H9 (cell line): ENCODE results near the gene RBM19. TPM values are rescaled to one million over a fixed set of nuclear protein-coding genes. Genes with fewer than 3 reads are reported as not detected.
A peak's percentile ranks its signal among the peaks of the same experiment; 100 is the strongest.

Source experiments
- DNase-seq: peaks from one replicate; pipeline ENCODE4 v3.0.0-alpha.2; 2017
- H2AFZ ChIP-seq: one replicate; pipeline ENCODE4 v1.6.1; 2013; ENCODE audit warnings: mild to moderate bottlenecking, low read length, control low read depth, moderate library complexity
- H2AK5ac ChIP-seq: 2 replicates; pipeline ENCODE4 v1.6.1; 2013; ENCODE audit warnings: low read length, control low read depth, mixed read lengths; ENCODE audit not compliant: insufficient read length
- H2BK120ac ChIP-seq: one replicate; pipeline ENCODE4 v1.6.1; 2013; ENCODE audit warnings: low read depth, mild to moderate bottlenecking, low read length, control low read depth, inconsistent platforms; ENCODE audit not compliant: poor library complexity, severe bottlenecking
- H2BK12ac ChIP-seq: 2 replicates; pipeline ENCODE4 v1.6.1; 2013; ENCODE audit warnings: low read length, control low read depth, mixed read lengths, low read depth; ENCODE audit not compliant: insufficient read length
- H2BK15ac ChIP-seq: 2 replicates; pipeline ENCODE4 v1.6.1; 2013; ENCODE audit warnings: low read depth, low read length, control low read depth
- H2BK20ac ChIP-seq: one replicate; pipeline ENCODE4 v1.6.1; 2013; ENCODE audit warnings: low read depth, mild to moderate bottlenecking, low read length, control low read depth, inconsistent platforms; ENCODE audit not compliant: poor library complexity, severe bottlenecking
- H2BK5ac ChIP-seq: 2 replicates; pipeline ENCODE4 v1.6.1; 2013; ENCODE audit warnings: low read length, control low read depth, mixed read lengths; ENCODE audit not compliant: insufficient read length
- H3K14ac ChIP-seq: 2 replicates; pipeline ENCODE4 v1.6.1; 2013; ENCODE audit warnings: low read length, control low read depth; ENCODE audit not compliant: insufficient read depth
- H3K18ac ChIP-seq: 2 replicates; pipeline ENCODE4 v1.6.1; 2013; ENCODE audit warnings: low read depth, mild to moderate bottlenecking, mixed read lengths, low read length, control low read depth; ENCODE audit not compliant: insufficient read length
- H3K23ac ChIP-seq: 2 replicates; pipeline ENCODE4 v1.6.1; 2013; ENCODE audit warnings: low read length, control low read depth, mixed read lengths, low read depth; ENCODE audit not compliant: insufficient read length
- H3K23me2 ChIP-seq: 2 replicates; pipeline ENCODE4 v1.6.1; 2013; ENCODE audit warnings: low read depth, mild to moderate bottlenecking, mixed read lengths, low read length, control low read depth; ENCODE audit not compliant: insufficient read length, poor library complexity, severe bottlenecking
- H3K27ac ChIP-seq: 2 replicates; pipeline ENCODE4 v1.5.1; 2013; ENCODE audit warnings: low read length, control low read depth, mixed read lengths, low read depth; ENCODE audit not compliant: insufficient read length
- H3K27me3 ChIP-seq: 2 replicates; pipeline ENCODE4 v1.6.1; 2013; ENCODE audit warnings: low read length, control low read depth, inconsistent platforms; ENCODE audit not compliant: insufficient read depth
- H3K4ac ChIP-seq: 2 replicates; pipeline ENCODE4 v1.6.1; 2013; ENCODE audit warnings: low read depth, mild to moderate bottlenecking, control low read depth, inconsistent platforms, low read length, moderate library complexity
- H3K4me1 ChIP-seq: 2 replicates; pipeline ENCODE4 v1.6.1; 2013; ENCODE audit warnings: low read length, control low read depth, inconsistent platforms; ENCODE audit not compliant: insufficient read depth
- H3K4me2 ChIP-seq: 2 replicates; pipeline ENCODE4 v1.6.1; 2013; ENCODE audit warnings: low read length, control low read depth, mixed read lengths; ENCODE audit not compliant: insufficient read length, insufficient read depth
- H3K56ac ChIP-seq: 2 replicates; pipeline ENCODE4 v1.6.1; 2013; ENCODE audit warnings: low read depth, mild to moderate bottlenecking, mixed read lengths, low read length, control low read depth; ENCODE audit not compliant: insufficient read length
- H3K79me1 ChIP-seq: 2 replicates; pipeline ENCODE4 v1.6.1; 2013; ENCODE audit warnings: low read depth, mild to moderate bottlenecking, moderate library complexity, low read length, control low read depth, inconsistent platforms; ENCODE audit not compliant: insufficient read depth, poor library complexity, severe bottlenecking
- H3K79me2 ChIP-seq: 2 replicates; pipeline ENCODE4 v1.6.1; 2013; ENCODE audit warnings: low read length, control low read depth, inconsistent platforms; ENCODE audit not compliant: insufficient read depth
- H3K9ac ChIP-seq: 2 replicates; pipeline ENCODE4 v1.6.1; 2013; ENCODE audit warnings: low read length, control low read depth, mixed read lengths; ENCODE audit not compliant: insufficient read length; ENCODE audit errors: extremely low read depth
- H3K9me3 ChIP-seq: one replicate; pipeline ENCODE4 v1.6.1; 2013; ENCODE audit warnings: low read depth, low read length, inconsistent platforms; ENCODE audit not compliant: control insufficient read depth
- H3T11ph ChIP-seq: one replicate; pipeline ENCODE4 v1.6.1; 2013; ENCODE audit warnings: mild to moderate bottlenecking, low read length, control low read depth, inconsistent platforms
- H4K20me1 ChIP-seq: one replicate; pipeline ENCODE4 v1.6.1; 2013; ENCODE audit not compliant: control insufficient read depth, insufficient read length, insufficient read depth
- H4K5ac ChIP-seq: 2 replicates; pipeline ENCODE4 v1.6.1; 2013; ENCODE audit warnings: low read depth, mild to moderate bottlenecking, mixed read lengths, low read length, control low read depth; ENCODE audit not compliant: insufficient read length
- H4K8ac ChIP-seq: replicated peaks from 2 replicates; pipeline ENCODE4 v1.6.1; 2013; ENCODE audit warnings: low read length, control low read depth, mixed read lengths, low read depth; ENCODE audit not compliant: insufficient read length
- H4K91ac ChIP-seq: 2 replicates; pipeline ENCODE4 v1.6.1; 2013; ENCODE audit warnings: low read depth, mild to moderate bottlenecking, moderate library complexity, mixed read lengths, low read length, control low read depth; ENCODE audit not compliant: insufficient read length
- H3K27ac Mint-ChIP-seq, 3 experiments: 2 replicates in 2 of 3; 3 replicates in 1 of 3; pipeline ENCODE4 v1.8.0; 2020 to 2021; ENCODE audit warnings: mixed read lengths in 3 of 3, mild to moderate bottlenecking in 1 of 3, moderate library complexity in 1 of 3
- H3K27me3 Mint-ChIP-seq: 2 replicates; pipeline ENCODE4 v1.8.0; 2021; ENCODE audit warnings: low read depth, mild to moderate bottlenecking, moderate library complexity, mixed read lengths
- H3K36me3 Mint-ChIP-seq, 3 experiments: 2 replicates in 2 of 3; 3 replicates in 1 of 3; pipeline ENCODE4 v1.8.0; 2020 to 2021; ENCODE audit warnings: low read depth in 3 of 3, mixed read lengths in 3 of 3; ENCODE audit not compliant: insufficient read depth in 1 of 3
- H3K4me1 Mint-ChIP-seq, 2 experiments: 2 replicates each; pipeline ENCODE4 v1.8.0; 2020; ENCODE audit warnings: mixed read lengths in 2 of 2
- H3K4me3 Mint-ChIP-seq, 2 experiments: 2 replicates in 1 of 2; 3 replicates in 1 of 2; pipeline ENCODE4 v1.8.0; 2020 to 2021; ENCODE audit warnings: mild to moderate bottlenecking in 2 of 2, mixed read lengths in 2 of 2, moderate library complexity in 1 of 2
- H3K9me3 Mint-ChIP-seq, 2 experiments: 2 replicates in 1 of 2; 3 replicates in 1 of 2; pipeline ENCODE4 v1.8.0; 2020; ENCODE audit warnings: mild to moderate bottlenecking in 2 of 2, mixed read lengths in 2 of 2, moderate library complexity in 1 of 2
- CTCF ChIP-seq: fragments of 200-600 bp; sonication (generic); conservative IDR thresholded peaks from 3 replicates; pipeline ENCODE4 v1.8.0; 2021; ENCODE audit warnings: antibody characterized with exemption, mild to moderate bottlenecking
- WGBS: extraction: QIAGEN DNeasy Blood & Tissue Kit; methylation state at CpG from one replicate; pipeline ENCODE4 v1.1.7; 2013; ENCODE audit warnings: missing lambda C conversion rate, low lambda C conversion rate, mixed read lengths; ENCODE audit not compliant: insufficient read length; ENCODE audit errors: extremely low coverage; 5-methylcytosine and 5-hydroxymethylcytosine counted together
- total RNA-seq: library from RNA; stranded (reverse); gene quantifications from 2 replicates; pipeline ENCODE4 v1.2.1, GENCODE V29; 2021

The RBM19 gene
- total RNA-seq, 1 experiment from 2014 or later = 32.2 TPM

GRCh38 chr12:114006482-114007425 lies 40.6 kb upstream of the RBM19 start:
- Histone ChIP-seq H4K5ac (no peak overlapping the region), H3K4me2 (no peak overlapping the region), H2BK12ac (no peak overlapping the region), H4K20me1 (no peaks in the 10 kb centered on the region), H3K4ac (no peak overlapping the region), H3K27ac (no peak overlapping the region), H2AK5ac (no peak overlapping the region), H3K14ac (no peak overlapping the region; the same call in 1 of the 2 replicates), H3K18ac (no peak overlapping the region), H3K79me2 (no peaks in the 10 kb centered on the region), H2AFZ (no peak overlapping the region), H3K9me3 (no peaks in the 10 kb centered on the region), H3K79me1 (no peaks in the 10 kb centered on the region), H4K8ac (no peak overlapping the region), H2BK120ac (no peak overlapping the region), H3K4me1 (no peaks in the 10 kb centered on the region), H2BK5ac (no peak overlapping the region), H2BK15ac (no peak overlapping the region), H3K23me2 (no peaks in the 10 kb centered on the region), H3K27me3 (no peaks in the 10 kb centered on the region; the same call in 1 of the 2 replicates), H3T11ph (no peak overlapping the region), H3K9ac (no peak overlapping the region), H4K91ac (no peak overlapping the region), H3K23ac (no peak overlapping the region), H3K56ac (no peak overlapping the region), H2BK20ac (no peak overlapping the region)
- no peak for DNase-seq
- H3K4me3 Mint-ChIP-seq = no peak overlapping the region
- H3K9me3 Mint-ChIP-seq = no peaks in the 10 kb centered on the region; a peak in 1 of 5 replicates
- TF ChIP-seq CTCF = peak; percentile 32; the same call in 2 of the 3 replicates
- H3K4me1 Mint-ChIP-seq = no peaks in the 10 kb centered on the region
- peaks cover 46% of the 10 kb centered on the region for H3K27me3 Mint-ChIP-seq
- no peaks in the 10 kb centered on the region for H3K36me3 Mint-ChIP-seq
- no CpG with 5 or more reads among the region's 11 CpGs for WGBS
- H3K27ac Mint-ChIP-seq = no peak overlapping the region
